Pons (tissue), 1 donor: ENCODE measurements around the gene GTF3C1.

ENCODE experiments used
- DNase-seq: peaks from one replicate; pipeline ENCODE4 v3.0.0-alpha.2; 2016; ENCODE audit warnings: low spot score

The GTF3C1 gene

DNA sequence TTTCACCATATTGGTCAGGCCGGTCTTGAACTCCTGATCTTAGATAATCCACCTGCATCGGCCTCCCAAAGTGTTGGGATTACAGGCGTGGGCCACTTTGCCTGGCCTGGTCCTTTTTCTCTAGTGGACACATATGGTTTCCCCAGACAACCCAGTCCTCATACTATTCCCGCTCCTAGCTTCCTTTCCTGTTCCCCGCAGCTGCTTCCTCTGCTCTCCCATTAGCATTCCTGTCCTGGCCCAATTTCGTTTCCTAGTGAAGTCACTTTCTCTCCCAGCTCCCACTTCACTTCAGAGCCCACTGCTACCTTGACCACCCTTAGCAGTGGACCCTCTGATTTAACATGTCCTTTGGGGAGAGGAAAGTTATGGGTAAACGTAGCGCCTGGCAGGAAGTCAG is 11.5 kb upstream of the GTF3C1 start:
- no peak for DNase-seq

- DNase-seq, result no peak
These were observed 9.2 kb upstream of the GTF3C1 start for GRCh38 chr16:27558932-27559331.

DNA sequence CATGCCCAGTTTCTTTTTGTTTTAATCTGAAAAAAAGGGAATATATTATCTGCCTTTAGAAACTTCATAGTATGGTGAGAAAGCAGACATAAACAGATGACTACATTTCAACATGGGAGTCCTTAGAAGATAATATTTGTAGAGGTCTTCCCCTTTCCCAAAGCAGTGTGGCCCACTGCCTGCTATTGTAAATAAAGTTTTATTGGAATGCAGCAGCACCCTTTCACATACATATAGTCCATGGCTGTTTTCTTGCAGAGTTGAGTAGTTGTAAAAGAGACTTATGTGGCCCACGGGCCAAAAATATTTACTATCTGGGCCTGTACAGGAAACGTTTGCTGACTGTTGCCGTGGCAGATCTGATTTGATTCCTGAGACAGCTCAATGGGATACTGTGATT is 8.7 kb upstream of the GTF3C1 start:
- no peak for DNase-seq

GRCh38 chr16:27556471-27556870 is 6.8 kb upstream of the GTF3C1 start:
- DNase-seq, result no peak

DNA sequence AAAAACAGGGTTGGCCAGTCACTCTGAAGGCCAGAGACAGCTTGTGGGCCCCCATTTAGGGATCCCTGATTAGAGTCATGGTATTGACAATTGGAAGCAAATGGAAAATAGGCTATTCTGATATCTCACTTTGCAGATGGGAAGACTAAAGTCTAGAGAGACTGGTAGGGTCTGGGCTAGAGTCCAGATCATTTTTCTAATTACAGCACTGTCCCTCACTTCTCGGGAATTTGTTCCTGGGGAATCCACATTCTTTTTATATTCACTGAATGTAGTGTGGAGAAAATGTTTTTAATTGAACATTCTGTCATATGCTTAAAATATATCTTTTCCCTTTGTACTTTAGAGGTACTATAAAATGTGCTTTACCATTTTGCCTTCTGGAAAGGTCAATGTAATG is 1.3 kb upstream of the GTF3C1 start:
- no peak for DNase-seq

- DNase-seq, result no peak
These were observed 838 bp upstream of the GTF3C1 start for GRCh38 chr16:27550582-27550920.

DNA sequence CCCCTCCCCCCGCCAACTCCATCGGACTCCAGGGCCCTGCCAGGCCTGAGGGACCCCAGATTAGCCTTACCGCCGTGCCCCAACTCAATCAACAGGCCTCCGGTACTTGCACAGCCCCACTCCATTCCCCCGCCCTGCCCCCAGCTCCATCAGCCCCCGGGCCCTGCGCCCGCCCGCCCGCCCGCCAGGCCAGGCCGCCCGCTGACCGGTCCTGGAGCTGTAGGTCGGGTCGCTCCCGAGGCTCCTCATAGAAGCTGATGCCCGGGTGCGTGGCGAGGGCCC is 308 bp downstream of the GTF3C1 start:
- DNase-seq, result no peak

DNA sequence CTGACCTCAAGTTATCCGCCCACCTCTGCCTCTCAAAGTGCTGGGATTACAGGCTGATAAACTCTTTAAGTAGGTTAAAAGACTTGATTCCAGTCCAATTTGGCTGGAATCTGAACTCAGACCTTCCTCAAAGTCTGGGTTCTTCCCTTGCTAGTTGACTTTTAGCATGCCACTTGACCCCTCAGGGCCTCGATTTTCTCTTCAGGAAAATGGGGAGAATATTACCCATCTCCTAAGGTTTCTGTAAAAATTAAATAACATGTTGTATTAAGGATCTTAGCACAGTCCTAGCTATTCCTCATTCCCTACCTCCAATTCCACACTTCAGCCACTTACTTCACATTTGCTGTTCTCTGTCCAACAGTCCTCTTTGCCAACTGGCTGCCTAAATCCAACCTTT is 1.9 kb downstream of the GTF3C1 start:
- DNase-seq, result no peak

- no peak for DNase-seq
These were observed 2.6 kb downstream of the GTF3C1 start for GRCh38 chr16:27547134-27547533.

GRCh38 chr16:27544671-27545070 is 5.0 kb downstream of the GTF3C1 start:
- no peak for DNase-seq

GRCh38 chr16:27543801-27544200 is 5.9 kb downstream of the GTF3C1 start:
- no peak for DNase-seq

DNA sequence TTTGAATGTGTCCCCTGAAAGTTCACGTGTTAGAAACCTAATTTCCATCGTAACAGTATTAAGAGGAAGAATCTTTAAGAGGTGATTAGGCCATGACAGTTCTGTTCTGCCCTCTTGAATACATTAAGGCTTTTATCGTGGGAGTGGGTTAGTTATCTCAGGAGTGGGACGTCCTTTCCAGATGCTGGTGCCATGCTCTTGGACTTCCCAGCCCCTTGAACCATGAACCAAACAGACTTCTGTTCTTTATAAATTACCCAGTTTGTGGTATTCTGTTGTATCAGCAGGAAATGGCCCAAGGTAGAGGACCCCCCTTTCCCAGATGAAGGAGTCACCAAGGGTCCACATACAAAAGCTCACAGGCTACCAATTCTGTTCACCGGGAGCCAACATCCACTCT is 10.1 kb downstream of the GTF3C1 start:
- no peak for DNase-seq

GRCh38 chr16:27539120-27539519 is 10.6 kb downstream of the GTF3C1 start:
- no peak for DNase-seq

GRCh38 chr16:27538528-27538927 is 11.2 kb downstream of the GTF3C1 start:
- DNase-seq, result no peak

DNA sequence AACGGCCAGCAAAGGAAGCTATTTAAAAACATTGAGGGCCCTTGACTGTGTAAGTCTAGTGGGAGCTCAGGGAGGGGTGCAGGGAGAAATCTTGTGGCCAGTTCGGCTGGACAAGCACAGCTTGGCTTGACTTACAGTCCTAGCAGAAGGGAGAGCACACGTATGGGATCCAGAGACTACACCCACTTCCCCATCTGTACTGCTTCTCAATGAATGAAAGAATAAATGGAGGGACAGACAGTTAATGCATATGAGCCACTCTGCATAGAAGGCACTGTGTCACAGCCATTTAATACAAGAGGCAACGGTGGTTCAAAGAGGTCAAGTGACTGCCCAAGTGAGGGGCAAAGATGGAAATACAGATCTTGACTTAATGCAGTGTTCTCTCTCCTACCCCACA is 15.5 kb downstream of the GTF3C1 start:
- DNase-seq, result no peak

GRCh38 chr16:27531826-27532800 is 17.6 kb downstream of the GTF3C1 start:
- no peak for DNase-seq

GRCh38 chr16:27531186-27531585 is 18.5 kb downstream of the GTF3C1 start:
- DNase-seq, result no peak

DNA sequence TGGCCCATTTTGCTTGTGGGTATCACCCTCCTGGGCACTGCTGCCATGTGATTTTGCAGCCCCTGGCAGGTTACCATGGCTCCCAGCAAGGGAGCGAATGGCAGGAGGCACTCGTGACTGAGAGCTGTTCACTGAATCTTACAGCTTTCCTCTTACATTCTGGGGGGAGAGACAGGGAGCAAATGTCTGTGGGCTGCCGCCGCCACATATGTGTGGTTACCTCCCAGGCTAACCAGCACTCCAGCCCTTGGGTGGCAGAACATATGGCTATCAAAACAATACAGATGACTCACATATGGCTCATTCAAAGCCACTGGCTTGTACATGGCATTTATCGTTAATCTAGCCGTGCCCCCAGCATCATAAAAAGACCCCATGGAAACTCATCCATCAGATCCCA is 19.8 kb downstream of the GTF3C1 start:
- DNase-seq, result no peak

- DNase-seq, result no peak
These were observed 21.4 kb downstream of the GTF3C1 start for GRCh38 chr16:27528294-27528693.

GRCh38 chr16:27526180-27526579 is 23.5 kb downstream of the GTF3C1 start:
- no peak for DNase-seq

DNA sequence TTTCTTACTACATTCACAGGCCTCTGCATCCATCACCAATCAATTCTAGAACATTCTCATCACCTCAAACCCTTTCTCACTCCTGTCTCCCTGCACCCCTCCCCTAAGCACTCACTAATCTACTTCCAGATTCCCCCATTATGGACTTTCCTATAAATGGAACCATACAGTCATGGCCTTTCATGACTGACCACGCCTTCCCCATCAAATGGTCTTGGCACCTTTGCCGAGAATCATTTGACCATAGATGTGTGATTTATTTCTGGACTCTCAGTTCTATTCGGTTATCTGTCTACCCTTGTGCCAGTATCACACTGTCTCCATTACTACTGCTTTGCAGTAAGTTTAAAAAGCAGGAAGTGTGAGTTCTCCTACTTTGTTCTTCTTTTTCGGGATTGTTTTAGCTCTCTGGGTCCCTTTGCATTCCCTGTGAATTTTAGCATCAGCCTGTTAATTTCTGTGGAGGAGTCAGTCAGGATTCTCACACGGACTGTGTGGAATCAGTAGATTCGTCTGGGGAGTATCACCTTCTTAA is 27.5 kb downstream of the GTF3C1 start:
- DNase-seq, result no peak

- no peak for DNase-seq
These were observed 28.6 kb downstream of the GTF3C1 start for GRCh38 chr16:27520982-27521673.

GRCh38 chr16:27518226-27518625 is 31.5 kb downstream of the GTF3C1 start:
- DNase-seq, result no peak
